Activated gamma-delta T cell (primary cell): ENCODE data around the gene LACC1.

ENCODE experiments used
- DNase-seq: peaks from one replicate; lab custom pipeline; 2025; lab: John Stamatoyannopoulos, UW

LACC1 gene

DNA sequence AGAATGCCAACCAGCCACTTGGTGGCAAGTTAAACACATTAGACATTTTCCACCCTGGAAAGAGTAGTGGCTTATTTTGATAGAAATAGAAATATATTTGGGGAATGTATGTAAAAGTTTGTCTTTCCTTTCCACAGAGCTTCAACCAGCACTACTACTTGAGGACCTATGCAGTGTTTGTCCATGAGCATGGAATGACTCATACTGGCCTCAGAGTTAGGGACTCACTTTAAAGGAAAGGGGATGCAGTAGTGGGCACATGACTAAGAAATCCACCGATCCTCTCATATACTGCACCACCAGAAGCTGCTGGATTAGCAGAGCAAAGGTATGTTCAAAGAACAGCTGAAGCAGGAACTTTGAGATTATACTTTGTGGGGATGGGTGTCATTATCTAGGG lies 62.6 kb downstream of the LACC1 start:
- DNase-seq, result no peak
